GM18508 (cell line): ENCODE measurements around the gene USP48.
"Not testable (repeated sequence)": the region's sequence is repeated elsewhere in the genome, so short reads cannot be mapped to it uniquely, and the experiment has no call there.

Source experiments
- ATAC-seq: cut with Tn5 transposase; IDR thresholded peaks from one replicate; pipeline ENCODE4 v1.9.1; 2021; ENCODE audit warnings: moderate number of reproducible peaks; ENCODE audit not compliant: insufficient read depth, unreplicated experiment

USP48 gene

DNA sequence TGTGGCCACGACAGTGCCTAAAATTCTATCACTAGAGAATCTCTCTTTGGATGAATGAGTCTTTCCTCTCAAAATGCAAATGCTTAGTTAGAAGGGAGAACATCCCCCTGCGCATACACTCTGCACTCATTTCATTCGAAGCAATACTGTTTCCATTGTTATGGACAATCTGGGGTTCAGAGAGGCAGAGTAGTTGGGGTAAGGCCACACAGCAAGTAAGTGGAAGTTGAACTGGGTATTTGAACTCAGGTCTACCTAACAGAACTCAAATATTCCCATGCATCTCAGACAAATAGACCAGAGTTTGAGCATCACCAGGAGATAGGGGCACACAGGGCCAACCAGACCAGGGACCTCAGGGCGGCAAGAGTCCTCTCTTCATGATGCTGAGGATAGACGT lies 139.3 kb downstream of the USP48 start:
- no peak for ATAC-seq

DNA sequence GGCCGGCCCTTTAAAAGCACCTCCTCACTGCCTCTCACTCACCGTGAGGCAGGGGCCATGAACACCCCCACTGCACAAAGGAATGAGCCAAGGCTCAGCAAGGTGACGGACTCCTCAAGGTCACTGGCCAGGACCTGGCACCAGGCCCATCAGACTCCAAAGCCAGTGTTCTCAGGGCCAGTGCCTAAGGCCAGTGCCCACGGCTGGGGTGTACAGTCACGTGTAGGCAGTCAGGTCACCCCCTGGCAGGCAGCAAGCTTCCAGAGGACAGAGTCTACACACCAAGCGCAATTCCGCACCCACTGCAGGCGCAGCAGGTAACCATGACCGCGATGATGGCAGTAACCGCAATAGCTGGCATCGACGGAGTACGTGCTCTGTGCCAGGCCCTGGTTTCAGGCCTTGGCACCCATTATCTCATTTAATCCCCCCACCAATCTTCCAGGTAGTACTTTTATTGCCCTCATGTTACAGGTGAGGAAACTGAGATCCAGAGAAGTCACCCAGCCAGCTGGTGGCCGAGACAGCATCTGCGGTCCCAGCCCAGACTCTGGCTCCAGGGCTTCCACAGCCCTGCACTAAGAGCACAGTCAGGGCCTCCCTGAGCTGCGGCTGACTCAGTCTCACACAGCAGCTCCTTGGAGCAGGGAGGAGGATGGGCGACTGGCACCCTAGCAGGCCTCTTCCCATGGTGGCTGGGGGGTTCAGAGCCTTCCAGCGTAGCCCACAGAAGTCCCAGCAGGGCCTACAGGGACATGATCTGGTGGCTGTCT lies 140.8 kb downstream of the USP48 start:
- ATAC-seq: no peak

DNA sequence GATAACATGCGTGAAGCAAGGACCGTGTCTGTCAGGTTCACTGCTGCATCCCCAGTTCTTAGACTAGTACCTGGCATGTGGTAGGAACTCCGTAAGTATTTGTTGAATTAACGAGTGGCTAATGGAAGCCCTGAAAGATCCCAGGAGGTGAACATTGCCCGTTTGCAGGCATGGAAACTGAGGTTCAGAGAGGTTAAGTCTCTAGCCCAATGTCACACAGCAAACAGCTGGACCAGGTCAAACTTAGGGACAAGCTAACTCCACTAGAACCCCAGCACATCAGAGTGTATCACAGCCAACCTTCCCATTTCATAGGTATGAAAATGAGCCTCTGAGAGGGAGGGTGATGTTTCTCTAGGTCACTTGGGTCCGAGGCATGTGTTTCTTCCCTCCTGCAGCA lies 141.4 kb downstream of the USP48 start:
- ATAC-seq: no peak

DNA sequence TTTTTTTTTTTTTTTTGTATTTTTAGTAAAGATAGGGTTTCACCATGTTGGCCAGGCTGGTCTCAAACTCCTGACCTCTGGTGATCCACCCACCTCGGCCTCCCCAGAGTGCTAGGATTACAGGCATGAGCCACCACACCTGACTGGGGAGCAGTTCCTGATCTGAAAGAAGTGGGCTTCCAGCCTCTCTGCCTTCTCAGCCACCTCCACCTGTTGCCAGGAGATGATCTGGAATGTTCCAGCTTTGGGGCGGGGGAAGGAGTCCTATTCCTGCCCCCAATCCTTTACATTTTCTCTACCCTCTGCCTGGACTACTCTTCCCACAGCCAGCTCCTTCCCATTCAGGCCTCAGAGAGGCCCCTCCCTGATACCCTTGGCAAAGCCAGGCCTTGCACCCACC lies 141.9 kb downstream of the USP48 start:
- no peak for ATAC-seq

DNA sequence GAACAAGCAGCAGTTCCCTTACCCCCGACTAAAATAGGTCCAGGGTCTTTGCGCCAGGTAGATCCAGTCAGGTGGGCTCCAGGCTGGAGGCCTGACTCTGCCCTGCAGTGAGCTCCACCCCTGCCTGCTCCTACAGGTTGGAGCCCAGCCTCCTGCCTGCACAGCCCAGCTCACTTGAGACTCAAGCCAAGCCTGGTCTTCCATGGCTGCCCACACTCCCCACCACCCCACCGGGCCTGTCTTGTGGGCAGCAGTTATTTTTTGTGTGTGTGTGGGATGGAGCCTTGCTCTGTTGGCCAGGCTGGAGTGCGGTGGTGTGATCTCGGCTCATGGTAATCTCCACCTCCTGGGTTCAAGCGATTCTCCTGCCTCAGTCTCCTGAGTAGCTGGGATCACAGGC lies 142.3 kb downstream of the USP48 start:
- no peak for ATAC-seq

DNA sequence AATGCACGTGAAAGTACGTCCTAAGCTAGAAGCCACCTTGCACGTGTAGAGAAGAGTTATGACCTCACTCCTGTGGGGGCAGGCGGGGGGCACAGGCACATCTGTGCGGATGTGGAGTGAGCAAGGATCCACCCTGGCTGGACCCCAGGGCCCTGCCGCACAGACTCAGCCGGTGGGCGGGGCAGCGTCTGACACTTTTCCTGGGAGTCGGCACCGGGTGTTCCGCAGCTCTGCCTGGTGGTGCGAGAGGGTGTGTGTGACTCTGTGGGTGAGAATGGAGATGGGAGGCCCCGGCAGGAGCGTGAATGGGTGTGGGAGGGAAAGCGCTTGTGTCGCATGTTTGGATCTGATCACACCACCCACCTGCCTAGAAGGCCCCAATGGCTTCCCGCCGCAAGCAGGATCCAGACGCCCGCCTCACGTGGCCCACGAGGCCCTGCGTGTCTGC lies 143.3 kb downstream of the USP48 start:
- no peak for ATAC-seq

DNA sequence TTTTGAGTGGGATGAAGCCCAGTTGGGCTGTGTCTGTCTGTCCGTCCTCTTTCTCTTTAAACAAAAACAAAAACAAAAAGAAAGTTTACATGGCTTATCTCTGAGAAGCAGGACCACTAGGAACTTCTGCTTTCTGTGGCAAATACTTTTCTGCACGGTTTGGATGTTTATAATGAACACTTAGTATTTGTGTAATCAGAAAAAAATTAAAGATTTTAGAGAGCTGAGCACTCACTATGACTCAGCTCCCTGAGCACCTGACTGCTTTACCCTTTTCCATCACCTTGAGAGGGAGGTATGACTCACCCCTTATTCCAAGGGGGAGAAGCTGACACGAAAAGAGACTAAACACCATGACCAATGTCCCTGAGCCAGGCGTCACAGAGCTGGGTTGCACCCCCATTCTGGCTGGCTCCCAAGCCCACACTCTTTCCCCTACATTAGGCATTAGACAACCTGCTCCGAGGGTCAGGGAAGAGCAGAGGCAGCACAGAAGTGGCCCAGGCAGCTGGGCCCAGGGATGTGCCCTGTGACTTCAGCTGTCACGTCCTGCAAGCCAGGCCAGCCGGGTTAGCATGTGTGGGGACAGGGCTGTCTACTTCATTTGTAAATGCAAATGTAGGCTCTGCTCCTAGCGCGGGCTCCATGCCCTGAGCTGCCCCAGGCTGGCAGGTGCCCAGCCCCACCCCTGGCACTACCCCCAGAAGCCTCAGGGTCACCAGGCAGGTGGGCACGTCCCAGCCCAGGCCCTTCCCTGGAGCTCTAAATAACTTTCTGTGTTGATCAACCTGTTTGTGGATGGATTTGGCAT lies 144.2 kb downstream of the USP48 start:
- no peak for ATAC-seq

DNA sequence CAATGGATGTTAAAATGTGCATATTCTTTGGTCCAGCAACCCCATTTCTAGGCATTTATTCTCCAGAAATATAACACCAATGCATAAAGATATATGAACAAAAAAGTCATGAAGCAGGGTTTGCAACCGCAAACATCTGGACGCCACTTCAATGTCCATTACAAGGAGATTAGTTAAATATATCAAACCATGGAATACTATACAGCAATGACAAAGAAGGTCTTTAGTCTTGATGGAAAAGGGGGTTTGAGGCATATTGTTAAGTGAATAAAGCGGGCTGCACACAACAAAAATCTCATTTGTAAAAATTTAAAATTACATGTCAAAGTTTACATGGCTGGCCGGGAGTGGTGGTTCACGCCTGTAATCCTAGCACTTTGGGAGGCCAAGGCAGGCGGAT lies 145.4 kb downstream of the USP48 start:
- no peak for ATAC-seq

DNA sequence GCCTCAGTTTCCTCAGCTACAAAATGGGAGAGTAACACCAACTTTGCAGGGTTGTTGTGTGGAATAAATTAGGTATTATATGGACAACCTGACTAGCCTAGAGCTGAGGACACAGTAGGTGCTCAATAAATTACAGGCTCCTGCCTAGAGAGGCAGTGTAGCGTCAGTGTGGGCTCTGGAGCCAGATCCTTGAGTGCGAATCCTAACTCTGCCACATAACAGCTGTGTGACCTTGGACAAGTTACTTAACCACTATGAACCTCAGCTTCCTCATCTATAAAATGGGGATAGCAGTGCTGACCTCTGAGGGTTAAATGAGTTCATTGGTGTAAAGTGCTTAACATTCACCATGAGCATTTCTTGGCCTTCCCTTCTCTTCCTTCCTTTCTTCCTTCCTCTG lies 146.9 kb downstream of the USP48 start:
- ATAC-seq: no peak

DNA sequence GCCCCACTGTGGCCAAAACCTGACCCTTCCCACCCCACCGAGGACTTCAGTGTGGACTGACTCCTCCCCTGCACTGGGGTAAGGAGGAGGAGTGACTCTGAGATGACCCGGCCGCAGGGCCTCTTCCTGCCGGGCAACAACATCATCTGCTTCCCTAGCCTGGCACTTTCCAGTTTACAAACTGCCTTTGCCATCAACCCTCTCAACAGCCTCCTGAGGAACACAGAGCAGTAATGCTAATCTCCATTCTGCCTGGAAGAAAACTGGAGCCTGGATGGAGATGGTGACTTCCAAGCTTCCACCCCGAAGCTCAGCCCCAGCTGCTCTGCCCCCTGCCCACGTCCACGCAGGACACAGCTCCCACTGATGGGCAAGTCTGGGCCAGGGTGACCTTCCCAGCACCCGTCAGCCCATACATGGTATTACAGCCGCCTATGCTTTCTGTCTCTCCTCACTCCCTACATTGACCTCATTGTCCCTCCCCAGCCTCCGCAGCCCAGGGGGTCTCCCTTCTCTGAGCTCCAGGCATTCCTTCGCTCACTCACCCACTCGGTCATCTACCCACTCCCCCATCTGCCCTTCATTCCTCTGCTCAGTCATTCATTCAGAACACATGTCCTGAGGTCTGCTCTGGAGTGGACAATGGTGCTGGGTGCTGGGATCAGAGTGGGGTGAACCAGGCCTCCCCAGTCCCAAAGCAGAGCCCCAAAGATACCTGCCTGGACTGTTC lies 148.0 kb downstream of the USP48 start:
- no peak for ATAC-seq

DNA sequence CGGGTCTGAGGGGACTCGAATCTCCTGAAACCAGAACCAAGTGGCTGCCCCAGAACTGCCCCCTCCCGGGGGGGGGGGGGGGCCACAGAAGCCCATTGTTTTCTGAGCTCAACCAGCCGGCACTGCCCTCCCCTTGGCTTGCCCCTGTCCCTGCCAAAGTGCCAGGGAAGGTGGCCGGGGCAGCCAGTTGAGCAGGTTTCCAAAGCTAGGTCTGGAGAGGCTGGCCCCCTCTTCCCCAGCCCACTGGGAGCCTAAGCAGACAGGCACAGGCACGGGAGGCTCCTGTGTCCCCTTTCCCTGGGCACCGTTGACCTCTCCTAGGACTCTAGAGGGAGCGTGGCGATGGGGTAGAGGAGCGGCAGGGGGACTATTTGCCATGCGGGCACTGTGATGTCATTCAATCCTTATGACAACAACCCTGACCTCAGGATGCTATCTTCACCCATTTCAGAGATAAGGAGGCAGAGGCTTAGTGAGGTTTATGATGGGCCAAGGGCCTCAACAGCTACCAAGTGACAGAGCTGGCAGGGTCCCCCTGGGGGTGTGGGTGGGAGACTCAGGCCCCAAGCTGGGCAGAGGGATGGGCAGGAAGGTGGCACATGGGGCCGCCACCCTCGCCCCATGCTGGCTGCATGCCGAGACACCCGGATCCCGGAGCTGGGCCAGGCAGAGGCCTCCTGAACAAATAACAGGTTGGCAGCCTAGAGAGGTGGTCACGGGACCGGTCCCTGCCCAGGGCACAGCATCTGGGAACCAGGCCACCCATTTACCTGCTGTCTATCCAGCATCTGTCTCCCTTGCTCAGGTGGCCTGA lies 148.8 kb downstream of the USP48 start:
- no peak for ATAC-seq

DNA sequence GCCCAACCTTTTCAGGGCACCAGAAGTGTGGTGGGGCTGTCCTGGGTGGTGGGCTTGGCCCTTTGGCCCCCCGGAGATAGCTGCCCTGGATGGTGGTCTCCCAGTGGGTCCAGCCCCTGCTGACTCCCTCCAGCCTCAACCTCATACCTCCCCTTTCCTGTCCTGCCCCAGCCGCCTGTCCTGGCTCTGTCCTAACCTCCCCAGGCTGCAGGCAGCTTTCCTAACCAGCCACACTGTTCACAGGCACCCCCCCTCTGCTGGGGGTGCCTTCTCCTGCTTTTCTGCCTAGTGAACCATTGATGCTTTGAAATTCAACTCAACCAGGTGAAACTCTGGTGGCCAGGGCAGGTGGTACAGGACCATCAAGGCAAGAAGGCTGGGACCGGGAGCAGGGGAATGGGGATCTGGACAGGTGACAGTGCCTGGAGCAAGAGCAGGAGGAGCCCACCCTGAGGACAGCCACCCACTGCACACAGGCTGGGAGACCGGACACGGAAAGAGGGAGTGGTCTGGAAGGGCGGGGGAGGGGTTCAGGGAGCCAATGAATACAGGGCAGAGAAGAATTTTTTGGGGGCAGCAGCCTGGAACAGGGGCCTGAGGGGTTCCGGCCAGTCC lies 149.7 kb downstream of the USP48 start:
- ATAC-seq: no peak

DNA sequence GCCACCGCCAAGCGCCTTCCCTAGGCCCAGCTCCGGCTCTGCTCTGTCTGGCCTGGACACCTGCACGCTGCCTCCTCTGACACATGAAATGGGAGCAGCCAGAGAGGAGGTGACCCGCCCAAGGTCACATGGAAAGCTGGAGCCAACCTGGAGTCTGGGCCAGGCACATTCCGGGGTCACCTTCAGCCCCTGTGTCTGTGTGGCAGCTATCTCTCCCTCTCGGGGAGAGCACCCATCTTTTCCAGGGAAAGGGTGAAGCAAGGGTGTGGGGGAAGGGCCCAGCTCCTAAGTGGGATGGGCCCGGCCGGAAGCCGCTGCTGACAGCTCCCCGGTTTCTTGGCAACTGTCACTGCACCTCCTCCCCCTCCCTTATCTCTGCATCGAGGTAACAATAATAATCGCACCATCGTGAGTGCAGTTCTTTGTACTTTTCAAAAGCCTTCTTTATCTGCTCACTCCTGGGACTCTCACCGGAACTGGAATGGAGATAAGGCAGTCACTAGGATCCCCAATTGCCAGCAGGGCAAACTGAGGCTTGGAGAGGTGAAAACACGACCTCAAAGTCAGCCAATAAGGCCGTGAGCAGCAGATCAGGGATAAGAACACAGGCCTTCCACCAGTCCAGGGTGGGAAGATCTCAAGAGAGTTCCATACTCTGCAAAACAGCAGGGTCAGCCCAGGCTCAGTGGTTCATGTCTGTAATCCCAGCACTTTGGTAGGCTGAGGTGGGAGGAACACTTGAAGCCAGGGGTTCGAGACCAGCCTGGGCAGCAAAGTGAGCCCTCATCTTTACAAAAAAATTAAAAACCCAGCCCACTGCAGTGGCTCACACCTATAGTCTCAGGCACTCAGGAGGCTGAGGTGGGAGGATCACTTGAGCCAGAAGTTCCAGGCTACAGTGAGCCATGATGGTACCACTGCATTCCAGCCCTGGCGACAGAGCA lies 150.7 kb downstream of the USP48 start:
- no peak for ATAC-seq

DNA sequence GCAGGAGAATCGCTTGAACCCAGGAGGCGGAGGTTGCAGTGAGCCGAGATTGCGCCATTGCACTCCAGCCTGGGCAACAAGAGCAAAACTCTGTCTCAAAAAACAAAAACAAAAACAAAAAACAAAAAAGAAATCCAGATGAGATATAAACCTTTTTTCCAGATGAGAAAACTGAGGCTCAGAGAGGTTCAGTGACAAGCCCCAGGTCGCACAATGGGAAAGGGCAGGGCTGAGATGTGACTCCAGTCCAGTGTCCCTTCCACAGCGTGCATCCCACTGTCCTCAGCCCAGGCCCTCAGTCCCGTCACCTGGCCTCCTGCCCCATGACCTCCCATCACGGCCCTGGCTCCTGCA lies 151.4 kb downstream of the USP48 start:
- not testable (repeated sequence) for ATAC-seq

DNA sequence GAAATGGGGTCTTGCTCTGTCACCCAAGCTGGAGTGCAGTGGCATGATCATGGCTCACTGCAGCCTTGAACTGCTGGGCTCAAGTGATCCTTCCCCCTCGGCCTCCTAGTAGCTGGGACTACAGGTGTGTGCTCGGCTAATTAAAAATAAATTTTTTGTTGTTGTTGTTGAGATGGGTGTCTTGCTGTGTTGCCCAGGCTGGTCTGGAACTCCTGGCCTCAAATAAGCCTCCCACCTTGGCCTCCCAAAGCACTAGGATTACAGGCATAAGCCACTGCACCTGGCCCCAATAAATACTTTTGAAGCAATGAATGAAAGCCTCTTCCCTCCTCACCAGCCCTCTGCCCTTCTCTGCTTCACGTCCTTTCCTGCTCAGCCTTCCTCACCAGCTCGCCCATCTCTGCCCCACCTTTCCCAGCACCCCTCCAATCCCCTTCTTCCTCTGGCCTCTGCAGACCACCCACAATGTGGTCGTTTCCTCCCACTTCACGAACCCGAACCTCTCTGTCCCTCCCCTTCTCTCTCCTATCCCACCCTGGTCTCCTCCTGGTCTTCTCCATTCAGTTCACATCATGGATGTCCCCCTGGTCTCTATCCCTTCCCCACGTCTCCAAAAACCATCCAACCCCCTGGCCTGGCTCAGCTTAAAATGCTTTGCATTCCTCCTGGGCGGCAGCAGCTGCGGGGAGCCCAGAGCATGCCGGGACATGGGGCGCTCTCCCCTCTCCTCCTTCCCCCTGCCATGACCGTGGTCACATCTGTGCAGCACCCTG lies 152.2 kb downstream of the USP48 start:
- no peak for ATAC-seq

DNA sequence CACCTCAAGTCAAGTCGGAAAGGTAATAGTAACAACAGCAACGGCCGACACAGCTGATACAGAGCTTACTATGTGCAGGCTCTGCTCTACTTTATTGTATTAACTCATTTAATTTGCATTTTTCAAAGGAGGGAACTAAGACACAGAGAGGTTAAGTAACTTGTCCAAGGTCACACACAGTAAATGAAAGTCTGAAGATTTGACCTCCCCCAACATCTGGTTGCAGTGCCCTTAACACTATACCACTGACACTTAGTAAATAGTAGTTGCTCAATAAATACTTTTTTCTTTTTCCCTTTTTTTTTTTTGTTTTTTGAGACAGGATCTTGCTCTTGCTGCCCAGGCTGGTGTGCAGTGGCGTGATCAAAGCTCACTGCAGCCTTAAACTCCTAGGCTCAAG lies 153.0 kb downstream of the USP48 start:
- ATAC-seq: no peak

DNA sequence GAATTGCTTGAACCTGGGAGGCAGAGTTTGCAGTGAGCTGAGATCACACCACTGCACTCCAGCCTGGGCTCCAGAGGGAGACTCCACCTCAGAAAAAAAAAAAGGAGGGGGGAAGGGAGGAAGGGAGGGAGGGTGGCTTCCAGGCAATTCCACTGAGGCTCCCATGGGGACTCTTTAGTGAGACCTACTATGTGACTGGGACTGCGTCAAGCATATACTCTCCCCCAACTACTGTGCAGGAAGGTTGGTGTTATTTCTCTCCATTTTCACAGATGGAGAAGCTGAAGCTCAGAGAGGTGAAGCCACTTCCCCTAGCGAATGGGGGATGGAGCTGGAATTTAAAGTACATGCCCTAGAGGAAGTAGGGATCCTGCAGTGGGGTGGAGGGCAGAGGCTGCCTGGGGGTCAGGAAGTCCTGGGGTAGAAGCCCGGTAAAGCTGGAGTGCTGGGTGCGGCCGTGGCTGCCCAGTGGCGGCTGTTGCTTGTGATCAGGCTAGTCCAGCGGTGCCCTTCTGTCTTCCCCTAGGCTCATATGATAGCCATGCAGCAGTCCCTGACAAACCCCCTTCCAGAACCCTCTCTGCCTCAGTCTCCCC lies 154.1 kb downstream of the USP48 start:
- no peak for ATAC-seq
